GM12865 (cell line): ENCODE measurements around the gene LMX1B.

Experiments
- DNase-seq: peaks from one replicate; pipeline ENCODE4 v3.0.0; 2010; ENCODE audit warnings: low read depth
- H3K4me3 ChIP-seq: 2 replicates; pipeline ENCODE4 v1.5.1; 2011; ENCODE audit warnings: mild to moderate bottlenecking, low read depth, low read length, control low read depth
- CTCF ChIP-seq: IDR thresholded peaks from 2 replicates; pipeline ENCODE4 v1.5.1; 2011; ENCODE audit warnings: low read length, control low read depth, low read depth, inconsistent platforms; ENCODE audit not compliant: insufficient read depth; ENCODE audit errors: missing control alignments

The LMX1B gene

GRCh38 chr9:126661521-126662251, 48.0 kb downstream of the LMX1B start:
- DNase-seq: no peak

GRCh38 chr9:126663661-126664072, 49.9 kb downstream of the LMX1B start:
- no peak for TF ChIP-seq CTCF
- DNase-seq: no peak
- no peak overlapping the region for H3K4me3 ChIP-seq

More at GRCh38 chr9:126661521-126662251, 48.0 kb downstream of the LMX1B start:
- TF ChIP-seq CTCF: no peak
- H3K4me3 ChIP-seq: no peak overlapping the region

DNA sequence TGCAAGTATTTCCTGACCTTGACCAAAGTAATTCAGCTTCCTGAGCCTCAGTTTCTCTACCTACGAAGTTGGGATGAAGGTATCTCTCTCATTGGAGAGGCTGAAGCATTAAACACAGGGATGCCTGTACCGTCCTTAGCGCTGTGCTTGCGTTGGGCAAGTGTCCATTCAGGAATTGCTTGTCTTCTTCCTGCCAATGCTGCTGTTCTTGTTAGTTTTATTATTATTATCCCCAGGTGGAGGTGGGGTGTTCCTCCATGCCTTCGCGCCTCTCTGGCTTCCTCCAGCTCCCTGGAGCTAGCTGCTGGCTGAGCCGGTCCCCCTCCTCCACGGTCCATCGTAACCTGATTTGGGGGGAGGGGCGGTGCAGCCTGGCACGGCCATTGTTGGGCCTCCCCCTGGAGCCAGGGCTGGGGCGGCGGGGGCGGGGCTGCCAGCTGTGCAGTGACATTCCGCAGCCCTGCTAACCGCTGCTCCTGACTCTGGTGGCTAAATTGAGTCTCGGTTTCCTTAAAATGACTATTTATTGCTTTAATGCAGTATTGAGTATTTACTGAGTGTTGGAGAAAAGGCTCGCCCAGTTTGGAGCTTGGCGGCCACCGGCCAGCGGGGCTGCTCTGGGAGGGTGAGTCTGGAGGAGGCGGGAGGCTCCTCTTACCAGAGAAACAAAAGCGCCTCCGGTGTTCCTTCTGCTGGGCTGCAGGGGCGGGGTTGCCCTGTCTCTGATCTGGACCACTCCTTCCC, 51.3 kb downstream of the LMX1B start:
- DNase-seq: no peak
- TF ChIP-seq CTCF: no peak
- H3K4me3 ChIP-seq: no peak overlapping the region

- no peak overlapping the region for H3K4me3 ChIP-seq
- no peak for TF ChIP-seq CTCF
- DNase-seq: no peak
Observed at GRCh38 chr9:126665644-126666035, 51.9 kb downstream of the LMX1B start.

DNA sequence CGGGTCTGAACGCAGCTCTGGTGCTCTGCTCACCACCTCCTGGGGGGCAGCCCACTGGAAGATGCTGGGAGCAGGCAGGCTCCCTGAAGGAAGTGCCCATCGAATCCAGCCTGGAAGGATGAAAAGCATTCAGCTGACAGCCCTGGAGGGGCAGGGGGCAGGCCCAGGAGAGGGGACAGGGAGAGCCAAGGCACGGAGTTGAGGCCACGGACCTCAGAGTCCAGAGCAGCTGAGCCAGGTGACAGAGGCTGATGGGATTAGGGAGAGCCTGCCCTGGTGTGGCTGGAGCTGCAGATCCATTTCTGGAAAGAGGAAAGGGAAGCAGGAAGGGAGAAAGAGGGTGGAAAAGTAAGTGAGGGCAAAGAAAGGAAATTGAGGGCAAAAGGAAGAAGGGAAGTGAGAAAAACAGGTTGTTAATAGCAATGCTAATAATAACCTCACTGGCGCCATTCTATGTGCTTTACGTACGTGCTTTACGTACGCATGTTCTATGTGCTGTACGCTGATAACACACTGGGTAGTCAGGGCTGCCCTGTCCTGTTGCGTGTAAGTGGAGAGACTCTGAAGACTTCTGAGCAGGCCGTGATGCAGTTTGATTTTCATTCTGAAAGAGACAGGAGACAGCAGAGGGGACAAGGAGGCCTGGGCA, 52.6 kb downstream of the LMX1B start:
- no peak overlapping the region for H3K4me3 ChIP-seq
- TF ChIP-seq CTCF: no peak
- DNase-seq: peak; percentile 48

- no peak overlapping the region for H3K4me3 ChIP-seq
- TF ChIP-seq CTCF: no peak
- DNase-seq: no peak
Observed at GRCh38 chr9:126667190-126668055, 53.7 kb downstream of the LMX1B start.
